Stimulated activated naive CD8-positive, alpha-beta T cell treated with anti-CD3 and anti-CD28 coated beads, Interleukin-15, amount 100 ng/mL, for 72 hours (primary cell): ENCODE data around the gene VIPR1.

Source experiments
- ATAC-seq: fragments of 150-1000 bp; cut with Tn5 transposase; 2 replicates; pipeline ENCODE4 v1.10.0; 2021; ENCODE audit warnings: mild to moderate bottlenecking, moderate library complexity
- DNase-seq, 2 donors: peaks; one replicate each; pipeline ENCODE4 v3.0.0; 2021 to 2022
- H3K27ac Mint-ChIP-seq, 2 donors: one replicate each; pipeline ENCODE4 v1.8.0; 2022; ENCODE audit warnings: mild to moderate bottlenecking in 2 of 2, mixed read lengths in 2 of 2, moderate library complexity in 2 of 2
- H3K27me3 Mint-ChIP-seq: one replicate; pipeline ENCODE4 v1.8.0; 2022; ENCODE audit warnings: mixed read lengths
- H3K4me1 Mint-ChIP-seq: one replicate; pipeline ENCODE4 v1.8.0; 2022; ENCODE audit warnings: mild to moderate bottlenecking, mixed read lengths
- H3K4me3 Mint-ChIP-seq, 2 donors: one replicate each; pipeline ENCODE4 v1.8.0; 2022; ENCODE audit warnings: mild to moderate bottlenecking in 2 of 2, mixed read lengths in 2 of 2, moderate library complexity in 1 of 2
- H3K9me3 Mint-ChIP-seq, 2 donors: one replicate each; pipeline ENCODE4 v1.8.0; 2022; ENCODE audit warnings: mixed read lengths in 2 of 2

The VIPR1 gene

DNA sequence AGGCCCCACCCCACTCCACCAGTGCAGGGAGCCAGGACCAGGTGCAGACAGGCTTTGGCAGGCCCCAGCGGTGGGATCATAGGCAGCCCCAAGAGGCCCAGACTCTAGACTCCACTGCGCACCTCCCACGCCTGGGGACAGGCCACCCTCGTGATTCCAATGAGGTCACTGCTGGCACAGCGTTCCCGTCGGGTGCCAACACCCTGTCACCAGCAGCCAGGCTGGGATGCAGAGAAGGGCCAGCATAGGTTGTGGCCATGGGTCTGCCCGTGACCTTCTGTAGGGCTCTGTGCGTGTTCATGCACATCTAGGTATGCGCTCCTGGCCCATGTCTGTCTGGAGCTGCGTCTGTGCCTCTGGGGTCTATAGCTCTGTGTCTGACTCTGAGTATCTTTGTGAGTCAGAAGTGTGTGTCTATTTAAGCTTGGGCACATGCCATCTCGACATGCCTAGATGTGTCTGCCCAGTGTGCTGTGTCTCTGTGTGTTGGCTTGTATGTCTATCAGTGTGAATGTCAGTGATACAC, 13.0 kb downstream of the VIPR1 start:
- no peaks in the 10 kb centered on the region for H3K27me3 Mint-ChIP-seq
- H3K9me3 Mint-ChIP-seq = no peaks in the 10 kb centered on the region
- H3K27ac Mint-ChIP-seq = no peak overlapping the region
- H3K4me3 Mint-ChIP-seq = no peak overlapping the region
- no peak for ATAC-seq
- peaks cover 29% of the 10 kb centered on the region for H3K4me1 Mint-ChIP-seq
- no peak for DNase-seq

DNA sequence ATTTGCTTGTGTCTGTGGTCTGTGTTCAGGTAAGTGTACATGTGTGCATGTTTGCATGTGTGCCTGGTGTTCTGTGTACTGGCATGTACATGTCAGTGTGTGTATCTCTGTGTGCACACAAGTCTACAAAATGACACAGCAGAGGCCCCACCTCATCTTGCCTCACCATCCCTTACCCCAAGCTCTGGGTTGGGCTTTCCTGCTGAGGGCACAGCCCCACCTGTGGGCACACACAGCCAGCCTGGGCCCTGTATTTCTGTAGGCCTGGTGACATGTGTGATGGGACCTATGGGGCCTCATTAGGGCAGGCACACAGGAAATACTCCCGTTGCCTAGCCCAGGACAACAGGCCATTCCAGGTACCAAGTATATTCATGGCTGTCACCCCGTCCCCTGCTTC, 13.5 kb downstream of the VIPR1 start:
- DNase-seq (no peak), ATAC-seq (no peak)
- peak overlapping the region in 1 of 2 donors; percentile 89 for H3K27ac Mint-ChIP-seq
- H3K4me1 Mint-ChIP-seq = peaks cover 31% of the 10 kb centered on the region
- H3K27me3 Mint-ChIP-seq = no peaks in the 10 kb centered on the region
- H3K9me3 Mint-ChIP-seq = no peaks in the 10 kb centered on the region
- H3K4me3 Mint-ChIP-seq = no peak overlapping the region

DNA sequence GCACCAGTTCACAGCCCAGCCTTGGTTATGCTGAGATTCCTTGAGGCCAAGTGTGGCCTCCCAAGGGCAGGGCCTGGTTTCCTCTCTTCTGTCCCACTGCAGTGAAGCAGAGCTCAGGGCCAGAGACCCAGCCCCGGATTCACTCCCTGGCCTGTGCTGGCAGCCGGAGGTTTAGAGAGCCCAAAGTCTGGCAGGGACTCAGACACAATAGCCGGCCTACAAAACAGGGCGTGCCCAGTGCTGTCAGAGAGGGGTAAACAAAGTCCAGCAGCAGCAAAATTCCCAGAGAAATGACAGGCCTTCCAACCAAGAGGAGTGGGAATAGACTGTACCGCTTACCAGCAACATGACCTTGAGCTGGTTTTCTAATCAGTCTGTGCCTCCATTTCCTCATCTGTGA, 14.0 kb downstream of the VIPR1 start:
- H3K4me1 Mint-ChIP-seq = peaks cover 26% of the 10 kb centered on the region
- H3K27ac Mint-ChIP-seq = peak overlapping the region in 1 of 2 donors; percentile 89

DNA sequence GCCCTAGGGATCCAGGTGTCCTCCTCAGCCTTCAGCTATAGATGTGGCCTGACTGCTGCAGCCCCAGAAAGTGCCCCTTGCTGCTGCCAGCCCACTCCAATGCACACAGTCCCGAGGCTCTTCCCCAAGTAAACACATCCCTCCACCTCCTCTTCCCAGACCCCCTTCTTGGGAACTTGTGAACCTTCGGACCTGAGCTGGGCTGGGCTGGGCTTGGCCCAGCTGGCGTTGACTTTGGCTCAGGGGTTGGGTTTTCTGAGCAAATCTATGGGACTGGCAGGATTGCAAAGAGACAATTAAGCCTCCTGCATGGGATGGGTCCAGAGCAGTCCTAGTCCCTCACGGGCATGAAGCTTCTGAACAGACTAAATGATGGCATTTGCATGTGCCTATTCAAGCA, 14.7 kb downstream of the VIPR1 start:
- Mint-ChIP-seq H3K27ac (no peak overlapping the region), H3K4me3 (no peak overlapping the region), H3K9me3 (no peaks in the 10 kb centered on the region), H3K4me1 (peaks cover 20% of the 10 kb centered on the region), H3K27me3 (no peaks in the 10 kb centered on the region)
- ATAC-seq (no peak), DNase-seq (no peak)

More for the DNA sequence above, 14.0 kb downstream of the VIPR1 start:
- no peaks in the 10 kb centered on the region for H3K27me3 Mint-ChIP-seq
- no peak overlapping the region for H3K4me3 Mint-ChIP-seq
- ATAC-seq = no peak
- no peak for DNase-seq
- H3K9me3 Mint-ChIP-seq = no peaks in the 10 kb centered on the region

DNA sequence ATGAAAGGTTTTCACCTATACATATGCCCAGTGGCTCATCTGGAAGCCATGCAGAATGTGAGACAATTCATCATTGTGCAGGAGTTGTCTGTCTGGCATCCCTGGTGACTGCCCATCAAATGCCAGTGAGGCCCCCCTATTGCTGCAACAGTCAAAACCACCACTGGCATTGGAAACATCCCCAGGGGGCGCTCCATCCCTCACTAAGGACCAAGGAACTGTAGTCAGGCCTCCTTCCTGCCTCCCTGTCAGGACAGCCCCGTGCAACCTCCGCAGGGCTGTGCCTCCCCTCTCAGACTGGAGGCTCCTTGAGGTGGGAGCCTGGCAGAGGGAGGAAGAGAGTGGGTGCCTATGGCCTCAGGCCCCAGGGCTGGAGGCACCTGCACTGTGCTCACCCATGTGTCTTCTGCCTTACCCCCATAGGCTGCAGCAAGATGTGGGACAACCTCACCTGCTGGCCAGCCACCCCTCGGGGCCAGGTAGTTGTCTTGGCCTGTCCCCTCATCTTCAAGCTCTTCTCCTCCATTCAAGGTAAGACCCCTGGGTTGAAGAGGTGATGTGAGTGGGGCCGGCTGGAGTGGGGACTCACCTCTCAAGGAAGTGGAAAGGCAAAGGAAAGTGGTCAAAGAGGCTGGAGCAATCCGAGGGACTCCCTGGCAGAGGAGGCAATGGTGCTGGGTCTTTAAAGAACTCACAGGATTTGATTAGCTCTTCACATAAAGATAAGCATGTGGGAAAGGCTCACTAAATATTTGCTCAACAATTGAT, 16.5 kb downstream of the VIPR1 start:
- Mint-ChIP-seq H3K4me3 (no peak overlapping the region), H3K27ac (no peak overlapping the region), H3K27me3 (no peaks in the 10 kb centered on the region), H3K9me3 (no peaks in the 10 kb centered on the region), H3K4me1 (peaks cover 20% of the 10 kb centered on the region)
- ATAC-seq (no peak), DNase-seq (no peak)

DNA sequence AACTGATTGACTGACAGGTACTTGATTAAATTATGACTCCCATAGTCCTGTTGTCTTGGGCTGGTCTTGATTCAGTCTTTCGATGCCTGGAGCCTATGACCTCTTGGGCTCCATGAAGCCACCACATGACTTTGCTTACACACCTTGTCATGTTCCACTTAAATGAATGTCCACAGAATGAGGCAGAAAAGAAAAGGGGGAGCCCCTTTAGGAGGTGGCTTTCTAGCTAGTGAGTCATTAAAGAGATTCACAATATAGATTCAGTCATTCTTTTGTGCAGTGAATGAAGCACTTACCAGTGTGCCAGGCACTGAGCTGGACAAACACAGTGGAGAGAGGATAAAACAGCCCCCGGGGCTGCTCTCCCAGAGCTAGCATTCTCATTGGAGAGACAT, 17.1 kb downstream of the VIPR1 start:
- H3K27ac Mint-ChIP-seq = peak overlapping the region; percentile 4 to 50
- H3K4me1 Mint-ChIP-seq = peaks cover 20% of the 10 kb centered on the region
- no peaks in the 10 kb centered on the region for H3K9me3 Mint-ChIP-seq
- H3K27me3 Mint-ChIP-seq = no peaks in the 10 kb centered on the region
- DNase-seq (peak in 1 of 2 donors; percentile 30), ATAC-seq (peak; percentile 92)
- peak overlapping the region; percentile 47 to 58 for H3K4me3 Mint-ChIP-seq

DNA sequence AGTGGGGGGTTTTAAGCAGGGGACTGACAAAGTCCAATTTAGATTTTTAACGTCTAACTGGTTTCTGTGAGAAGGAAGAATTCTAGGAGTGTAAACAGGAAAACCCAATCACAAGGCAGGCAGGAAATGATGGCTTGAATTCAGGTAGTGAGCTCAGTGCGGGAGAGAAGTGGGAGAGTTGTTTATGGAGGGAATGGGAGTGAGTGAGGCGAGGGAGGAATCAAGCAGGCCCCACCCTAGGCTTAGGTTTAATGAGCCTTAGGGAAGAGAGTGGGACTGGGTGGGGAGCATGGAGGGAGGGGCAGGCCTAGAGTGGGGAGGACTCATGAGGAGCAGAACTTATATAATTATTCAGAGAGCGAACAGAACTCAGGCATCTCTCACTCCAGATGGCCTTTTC, 17.9 kb downstream of the VIPR1 start:
- DNase-seq (no peak), ATAC-seq (no peak)
- no peaks in the 10 kb centered on the region for H3K27me3 Mint-ChIP-seq
- peak overlapping the region in 1 of 2 donors; percentile 10 for H3K27ac Mint-ChIP-seq
- peaks cover 26% of the 10 kb centered on the region for H3K4me1 Mint-ChIP-seq
- no peak overlapping the region for H3K4me3 Mint-ChIP-seq
- no peaks in the 10 kb centered on the region for H3K9me3 Mint-ChIP-seq

DNA sequence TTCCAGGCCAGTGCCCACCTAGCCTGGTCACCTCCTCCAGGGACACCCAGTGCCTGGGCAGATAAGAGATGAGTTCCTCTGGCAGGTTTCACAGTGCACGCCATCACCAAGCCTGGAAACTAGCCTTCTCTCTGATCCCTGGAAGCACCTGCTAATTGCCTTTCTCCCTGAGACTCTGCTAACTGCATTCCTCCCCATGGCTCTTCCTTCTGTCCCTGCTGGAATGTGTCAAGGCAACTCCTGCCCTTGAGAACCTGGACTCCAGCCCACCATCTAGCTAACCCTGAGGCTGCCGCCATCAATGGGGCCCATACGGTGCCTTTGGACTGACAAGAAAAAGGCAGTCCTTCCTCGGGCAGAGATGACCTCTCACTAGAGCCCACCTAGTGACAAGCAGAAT, 18.5 kb downstream of the VIPR1 start:
- Mint-ChIP-seq H3K4me1 (peaks cover 32% of the 10 kb centered on the region), H3K4me3 (no peak overlapping the region), H3K27me3 (no peaks in the 10 kb centered on the region), H3K27ac (peak overlapping the region in 1 of 2 donors; percentile 41), H3K9me3 (no peaks in the 10 kb centered on the region)
- no peak for ATAC-seq
- DNase-seq = no peak

DNA sequence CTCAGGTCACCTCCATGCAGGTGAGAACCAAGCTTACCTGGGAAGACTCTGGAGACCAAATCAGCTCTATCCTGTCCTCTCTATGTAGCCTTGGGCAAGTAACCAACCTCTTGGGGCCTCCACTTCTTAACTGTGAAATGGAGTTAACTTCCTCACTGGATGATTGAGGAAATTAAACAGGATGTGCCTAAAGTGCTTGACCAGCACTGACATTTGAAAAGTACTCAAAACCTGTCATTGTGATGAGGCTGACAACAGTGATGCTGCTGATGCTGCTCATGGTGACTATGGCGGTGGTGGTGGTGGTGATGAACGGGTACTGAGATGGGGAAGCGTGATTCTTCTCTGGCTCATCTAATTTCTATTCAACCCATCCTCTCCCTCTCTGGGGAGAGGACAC, 22.3 kb downstream of the VIPR1 start:
- no peak overlapping the region for H3K27ac Mint-ChIP-seq
- no peaks in the 10 kb centered on the region for H3K27me3 Mint-ChIP-seq
- H3K4me3 Mint-ChIP-seq = no peak overlapping the region
- no peak for ATAC-seq
- no peak for DNase-seq
- H3K4me1 Mint-ChIP-seq = peaks cover 60% of the 10 kb centered on the region
- H3K9me3 Mint-ChIP-seq = no peaks in the 10 kb centered on the region

DNA sequence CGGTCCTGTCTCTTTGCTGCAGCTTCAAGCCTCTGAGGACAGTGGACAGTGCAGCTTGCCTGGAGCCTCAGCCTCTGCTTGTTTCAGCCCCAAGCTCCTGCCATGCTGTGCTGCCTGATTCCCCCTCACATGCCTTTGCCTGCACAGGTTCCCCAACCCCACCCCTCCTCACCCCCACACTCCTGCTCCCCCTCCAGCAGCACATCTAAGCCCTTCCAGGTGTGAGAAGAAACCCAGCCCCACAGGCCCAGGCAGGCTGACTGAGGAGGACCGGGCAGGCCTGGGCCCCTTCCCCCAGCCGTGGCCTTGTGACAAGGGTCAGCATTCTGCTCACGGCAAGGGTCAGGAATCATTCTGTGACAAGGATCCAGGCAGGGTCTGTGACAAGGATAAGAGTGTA, 22.8 kb downstream of the VIPR1 start:
- ATAC-seq = no peak
- H3K4me1 Mint-ChIP-seq = peaks cover 60% of the 10 kb centered on the region
- no peaks in the 10 kb centered on the region for H3K27me3 Mint-ChIP-seq

DNA sequence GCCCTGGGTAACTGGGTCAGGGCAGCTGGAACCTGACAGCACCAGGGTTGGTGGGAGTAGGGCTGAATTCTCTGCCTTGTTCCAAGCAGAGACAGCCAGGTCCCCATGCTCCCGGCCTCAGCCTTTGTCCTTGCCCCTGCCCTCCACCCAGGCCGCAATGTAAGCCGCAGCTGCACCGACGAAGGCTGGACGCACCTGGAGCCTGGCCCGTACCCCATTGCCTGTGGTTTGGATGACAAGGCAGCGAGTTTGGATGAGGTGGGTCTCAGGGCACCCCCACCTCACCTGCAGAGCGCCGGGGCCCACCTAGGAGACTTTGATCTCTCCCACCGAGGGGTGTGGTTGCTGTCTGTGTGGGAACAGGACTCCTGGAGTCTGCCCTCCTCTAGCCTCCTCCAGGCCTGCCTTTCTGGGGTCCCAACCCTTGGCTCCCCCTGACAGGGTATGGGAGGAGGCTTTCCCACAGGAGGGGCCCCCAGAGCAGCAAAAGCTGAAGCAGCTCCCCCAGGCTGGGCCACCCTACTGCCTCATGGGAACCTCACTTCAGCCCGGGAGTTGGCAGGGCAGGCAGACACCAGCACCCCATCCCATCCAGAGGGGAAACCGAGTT, 23.4 kb downstream of the VIPR1 start:
- no peak overlapping the region for H3K27ac Mint-ChIP-seq
- no peak overlapping the region for H3K4me3 Mint-ChIP-seq
- no peak for DNase-seq
- H3K4me1 Mint-ChIP-seq = peaks cover 60% of the 10 kb centered on the region
- peak; percentile 6 for ATAC-seq
- H3K9me3 Mint-ChIP-seq = no peaks in the 10 kb centered on the region
- no peaks in the 10 kb centered on the region for H3K27me3 Mint-ChIP-seq

More for the DNA sequence above, 22.8 kb downstream of the VIPR1 start:
- H3K4me3 Mint-ChIP-seq = no peak overlapping the region
- peak overlapping the region in 1 of 2 donors; percentile 93 for H3K27ac Mint-ChIP-seq
- DNase-seq = no peak
- no peaks in the 10 kb centered on the region for H3K9me3 Mint-ChIP-seq

DNA sequence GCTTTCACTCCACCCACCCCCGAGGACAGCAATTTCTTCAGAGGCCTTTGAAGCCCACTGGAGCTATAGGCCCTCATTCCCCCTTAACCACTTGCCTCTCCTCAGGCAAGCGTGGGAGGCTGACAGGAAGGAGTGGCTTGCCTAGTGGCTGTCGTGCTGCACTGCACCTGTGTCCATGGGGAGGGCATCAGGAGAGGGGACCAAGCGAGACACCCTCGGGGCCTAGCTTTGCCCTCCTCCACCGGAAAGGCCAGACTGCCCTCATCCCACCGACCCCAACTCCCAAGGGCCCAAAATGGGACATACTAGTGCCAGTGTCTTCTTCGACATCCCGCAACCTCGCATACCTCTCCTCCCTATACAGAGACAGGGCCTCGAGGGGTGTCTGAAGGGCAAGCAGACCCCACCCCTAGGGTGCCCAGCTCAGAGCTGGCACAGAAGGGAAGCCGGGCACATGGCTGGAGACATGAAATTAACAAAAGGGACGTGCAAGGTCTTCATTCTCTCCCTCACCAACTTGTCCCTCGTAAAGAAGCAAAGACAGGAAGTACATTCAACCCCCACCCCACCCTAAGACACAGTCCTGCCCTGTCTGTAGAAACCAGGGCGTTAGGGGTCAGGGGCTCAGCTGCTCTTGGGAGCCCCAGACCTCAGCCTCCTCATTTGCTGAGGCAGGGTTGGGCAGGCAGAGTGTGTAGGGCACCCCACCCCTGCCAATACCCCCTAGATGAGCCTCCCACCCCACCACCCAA, 24.3 kb downstream of the VIPR1 start:
- peak overlapping the region; percentile 93 to 97 for H3K27ac Mint-ChIP-seq
- H3K4me3 Mint-ChIP-seq = peak overlapping the region; percentile 51 to 56
- DNase-seq = peak; percentile 47 to 66
- H3K4me1 Mint-ChIP-seq = peaks cover 69% of the 10 kb centered on the region
- peak; percentile 90 for ATAC-seq
- no peaks in the 10 kb centered on the region for H3K9me3 Mint-ChIP-seq
- no peaks in the 10 kb centered on the region for H3K27me3 Mint-ChIP-seq

DNA sequence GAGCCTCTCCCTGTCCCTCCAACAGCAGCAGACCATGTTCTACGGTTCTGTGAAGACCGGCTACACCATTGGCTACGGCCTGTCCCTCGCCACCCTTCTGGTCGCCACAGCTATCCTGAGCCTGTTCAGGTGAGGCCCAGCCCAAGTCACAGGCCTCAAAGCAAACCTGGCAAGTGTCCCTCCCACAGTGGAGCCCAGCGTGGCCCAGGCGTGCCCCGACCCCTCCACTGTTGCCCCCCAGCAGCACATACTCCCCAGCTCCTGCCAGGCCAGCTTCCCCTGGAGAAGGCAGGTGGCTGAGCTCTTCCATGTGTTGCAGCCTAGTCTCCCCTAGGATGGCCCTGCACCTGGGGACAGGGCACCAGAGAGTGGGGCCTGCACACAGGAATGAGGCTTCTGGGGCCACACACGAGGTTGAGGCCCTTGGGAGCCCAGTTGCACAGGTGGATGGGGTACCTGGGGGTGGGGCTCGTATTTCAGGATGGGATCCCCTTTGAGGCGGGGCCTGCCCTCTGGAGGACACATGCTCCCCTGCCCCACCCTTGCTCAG, 25.0 kb downstream of the VIPR1 start:
- no peak for DNase-seq
- Mint-ChIP-seq H3K27me3 (no peaks in the 10 kb centered on the region), H3K27ac (peak overlapping the region; percentile 93 to 97), H3K4me1 (peaks cover 74% of the 10 kb centered on the region), H3K9me3 (no peaks in the 10 kb centered on the region), H3K4me3 (no peak overlapping the region)
- no peak for ATAC-seq

DNA sequence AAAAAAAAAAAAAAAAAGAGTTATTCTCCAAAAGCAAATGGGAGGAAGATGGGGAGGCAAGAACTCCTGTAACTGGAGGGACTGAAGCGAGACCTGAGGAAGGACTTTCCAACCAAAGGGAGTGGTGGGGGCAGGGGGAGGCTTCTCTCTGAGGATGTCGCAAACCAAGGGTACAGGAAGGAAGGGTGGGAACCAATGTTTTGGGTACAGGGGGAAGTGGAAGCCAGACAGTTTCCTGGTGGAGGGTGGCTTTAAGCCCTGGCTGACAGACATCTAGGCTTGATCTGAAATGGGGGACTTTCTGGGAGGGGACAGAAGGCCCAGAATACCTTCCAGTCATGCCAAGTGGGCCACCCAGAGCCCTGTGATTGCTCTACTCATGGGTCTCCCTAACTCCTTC, 27.0 kb downstream of the VIPR1 start:
- no peak for DNase-seq
- ATAC-seq = no peak
- Mint-ChIP-seq H3K27ac (no peak overlapping the region), H3K27me3 (no peaks in the 10 kb centered on the region), H3K4me1 (peaks cover 88% of the 10 kb centered on the region), H3K9me3 (no peaks in the 10 kb centered on the region), H3K4me3 (no peak overlapping the region)

DNA sequence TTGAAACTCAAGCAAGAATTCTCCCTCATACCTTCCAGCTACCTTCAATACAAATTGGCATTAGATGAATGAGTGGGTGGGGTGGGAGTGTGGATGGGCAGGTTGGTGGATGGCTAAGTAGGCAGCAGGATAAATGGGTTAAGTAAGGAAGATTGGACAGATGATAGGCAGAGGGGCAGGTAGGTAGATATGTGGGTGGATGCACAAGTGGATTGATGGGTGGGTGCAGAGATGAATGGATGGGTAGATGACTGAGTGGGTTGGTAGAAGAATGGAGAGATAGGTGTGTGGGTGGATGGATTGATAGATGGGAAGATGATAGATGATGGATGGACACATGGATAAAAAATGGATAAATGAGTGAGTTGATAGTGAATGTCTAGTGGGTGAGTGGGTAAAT, 27.6 kb downstream of the VIPR1 start:
- DNase-seq (no peak), ATAC-seq (no peak)
- H3K4me1 Mint-ChIP-seq = peaks cover 84% of the 10 kb centered on the region
- H3K9me3 Mint-ChIP-seq = no peaks in the 10 kb centered on the region
- H3K27me3 Mint-ChIP-seq = no peaks in the 10 kb centered on the region
- no peak overlapping the region for H3K27ac Mint-ChIP-seq
- no peak overlapping the region for H3K4me3 Mint-ChIP-seq
